ENCODE results near the gene SLC4A7.

DNA sequence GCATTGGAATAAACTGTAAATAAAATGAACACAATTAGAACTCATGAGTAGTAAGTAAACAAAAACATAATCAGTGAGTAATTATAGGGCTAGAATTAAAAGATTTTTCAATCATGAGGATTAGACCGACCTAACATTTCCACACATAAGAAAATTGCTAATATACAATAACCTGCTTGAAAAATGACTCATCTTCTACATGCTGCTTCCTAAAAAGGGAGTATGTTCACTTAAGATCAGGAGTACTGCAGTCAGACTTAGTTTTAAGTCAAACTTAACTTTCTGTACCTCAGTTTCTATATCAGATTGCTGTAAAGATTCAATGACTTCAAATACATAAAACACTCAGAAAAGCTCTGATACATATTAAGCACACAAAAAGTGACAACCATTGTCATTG, 92.4 kb downstream of the SLC4A7 start:
- TF ChIP-seq, protein P1, sequence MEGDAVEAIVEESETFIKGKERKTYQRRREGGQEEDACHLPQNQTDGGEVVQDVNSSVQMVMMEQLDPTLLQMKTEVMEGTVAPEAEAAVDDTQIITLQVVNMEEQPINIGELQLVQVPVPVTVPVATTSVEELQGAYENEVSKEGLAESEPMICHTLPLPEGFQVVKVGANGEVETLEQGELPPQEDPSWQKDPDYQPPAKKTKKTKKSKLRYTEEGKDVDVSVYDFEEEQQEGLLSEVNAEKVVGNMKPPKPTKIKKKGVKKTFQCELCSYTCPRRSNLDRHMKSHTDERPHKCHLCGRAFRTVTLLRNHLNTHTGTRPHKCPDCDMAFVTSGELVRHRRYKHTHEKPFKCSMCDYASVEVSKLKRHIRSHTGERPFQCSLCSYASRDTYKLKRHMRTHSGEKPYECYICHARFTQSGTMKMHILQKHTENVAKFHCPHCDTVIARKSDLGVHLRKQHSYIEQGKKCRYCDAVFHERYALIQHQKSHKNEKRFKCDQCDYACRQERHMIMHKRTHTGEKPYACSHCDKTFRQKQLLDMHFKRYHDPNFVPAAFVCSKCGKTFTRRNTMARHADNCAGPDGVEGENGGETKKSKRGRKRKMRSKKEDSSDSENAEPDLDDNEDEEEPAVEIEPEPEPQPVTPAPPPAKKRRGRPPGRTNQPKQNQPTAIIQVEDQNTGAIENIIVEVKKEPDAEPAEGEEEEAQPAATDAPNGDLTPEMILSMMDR (conservative IDR thresholded peaks at IDR 0.05 in 1 of 2, IDR thresholded peaks at IDR 0.05 in 1 of 2; ENCODE audit: extremely low read depth in 1 of 2, insufficient read depth in 1 of 2, low read depth in 1 of 2, low read length in 2 of 2): no peak
- TF ChIP-seq EZH2 (IDR thresholded peaks at IDR 0.05; ENCODE audit: borderline replicate concordance, low read length): no peak

All from mammary epithelial cell (primary cell).